Activated naive CD8-positive, alpha-beta T cell treated with anti-CD3 and anti-CD28 coated beads, Interleukin-2, amount 50 U/mL, for 16 hours (primary cell): ENCODE results near the gene TBKBP1.

Source experiments
- DNase-seq: peaks from one replicate; pipeline ENCODE4 v3.0.0-alpha.2; 2020; ENCODE audit warnings: low read depth, low spot score

TBKBP1 gene

DNA sequence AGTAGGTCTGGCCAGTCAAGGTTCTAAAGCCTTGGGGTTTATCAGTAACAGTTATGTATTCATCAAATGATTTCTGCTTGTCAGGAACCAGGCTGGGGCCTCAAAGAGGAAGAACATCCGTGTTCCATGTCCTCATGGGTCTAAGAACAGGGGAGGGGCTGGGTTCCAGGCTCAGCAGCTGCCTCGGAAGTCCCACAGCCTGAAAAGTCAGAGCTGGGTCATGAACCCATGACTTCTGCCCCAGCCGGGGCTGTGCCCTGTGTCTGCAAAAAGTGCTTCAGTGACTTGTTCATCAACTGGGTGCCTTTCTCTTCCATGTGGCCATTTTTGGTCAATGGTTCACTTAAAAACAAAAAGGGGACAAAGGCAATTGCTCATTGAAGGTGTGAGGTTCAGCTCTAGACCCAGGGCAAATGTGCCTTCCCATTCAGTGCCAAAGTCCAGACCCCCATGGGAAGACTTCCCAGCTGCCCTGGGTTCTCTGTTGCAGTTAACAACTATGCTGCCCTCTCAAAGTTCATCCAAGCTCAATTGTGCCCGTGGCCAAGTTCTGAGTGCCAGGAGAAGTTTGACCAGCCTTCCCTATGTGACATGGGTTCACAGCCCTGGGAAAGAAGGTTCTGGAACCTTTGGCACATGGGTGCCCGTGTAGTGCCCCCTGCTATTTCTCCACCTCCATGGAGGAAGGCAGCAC is 18.5 kb downstream of the TBKBP1 start:
- no peak for DNase-seq

DNA sequence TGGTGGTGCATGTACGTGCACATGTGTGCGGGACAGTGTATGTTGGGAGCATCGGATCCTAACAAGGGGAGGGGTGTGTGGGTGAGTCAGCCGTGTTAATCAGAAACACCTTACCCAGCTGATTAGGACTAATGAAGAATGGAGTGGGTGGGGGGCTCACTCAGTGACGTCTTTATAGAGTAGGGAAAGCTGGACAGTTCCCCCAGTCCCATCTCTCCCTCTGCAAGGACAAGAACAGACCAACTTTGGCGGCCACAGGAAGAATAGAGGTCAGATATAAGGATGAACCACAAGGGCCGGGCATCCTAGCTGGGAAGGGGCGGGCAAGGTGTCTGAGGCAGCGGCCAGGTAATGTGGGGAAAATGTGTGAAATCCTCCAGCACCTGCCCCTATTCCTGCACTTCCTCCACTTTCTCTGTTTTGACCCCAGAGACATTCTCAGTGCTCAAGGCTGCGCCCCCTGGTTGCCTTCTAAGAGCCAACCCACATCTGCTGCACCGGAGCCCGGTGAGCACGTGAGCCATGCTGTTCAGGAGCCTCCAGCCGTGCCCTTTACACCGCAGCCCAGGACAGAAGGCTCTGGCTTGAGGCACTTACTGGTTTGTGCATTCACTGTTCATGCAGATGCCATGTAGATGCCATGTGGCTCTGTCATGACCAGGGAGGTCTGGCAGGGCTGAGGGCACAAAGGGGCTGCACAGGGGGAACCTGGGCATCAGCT is 20.2 kb downstream of the TBKBP1 start:
- no peak for DNase-seq

DNA sequence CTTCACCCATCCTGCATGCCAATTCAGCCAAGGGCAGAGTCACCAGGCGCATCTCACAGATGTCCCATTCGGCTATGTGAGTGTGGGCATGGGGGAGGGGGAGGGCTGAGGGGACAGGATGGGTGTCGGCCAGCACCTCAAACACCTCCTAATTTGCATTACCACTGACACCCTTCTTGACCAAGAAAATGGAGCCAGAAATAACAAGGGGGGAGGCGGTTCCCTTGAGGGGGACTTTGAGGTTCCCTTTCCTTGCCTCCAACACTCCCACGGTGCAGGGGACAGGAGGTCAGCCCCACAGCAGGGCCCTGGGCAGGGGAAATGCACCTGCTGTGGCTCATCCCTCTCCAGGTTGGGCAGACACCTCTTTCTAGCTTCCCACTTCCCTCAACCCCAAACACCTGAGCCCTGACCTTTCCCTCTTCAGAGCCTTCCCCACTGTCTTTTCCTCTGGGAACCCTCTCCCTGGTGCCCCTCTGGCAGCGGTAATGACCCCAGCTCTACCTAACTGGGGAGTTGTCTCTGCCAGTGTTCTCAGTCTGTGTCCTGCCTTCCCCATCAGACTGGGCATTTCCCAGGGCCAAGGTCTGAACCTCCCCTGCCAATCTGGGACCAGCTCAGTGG is 20.9 kb downstream of the TBKBP1 start:
- DNase-seq = no peak

DNA sequence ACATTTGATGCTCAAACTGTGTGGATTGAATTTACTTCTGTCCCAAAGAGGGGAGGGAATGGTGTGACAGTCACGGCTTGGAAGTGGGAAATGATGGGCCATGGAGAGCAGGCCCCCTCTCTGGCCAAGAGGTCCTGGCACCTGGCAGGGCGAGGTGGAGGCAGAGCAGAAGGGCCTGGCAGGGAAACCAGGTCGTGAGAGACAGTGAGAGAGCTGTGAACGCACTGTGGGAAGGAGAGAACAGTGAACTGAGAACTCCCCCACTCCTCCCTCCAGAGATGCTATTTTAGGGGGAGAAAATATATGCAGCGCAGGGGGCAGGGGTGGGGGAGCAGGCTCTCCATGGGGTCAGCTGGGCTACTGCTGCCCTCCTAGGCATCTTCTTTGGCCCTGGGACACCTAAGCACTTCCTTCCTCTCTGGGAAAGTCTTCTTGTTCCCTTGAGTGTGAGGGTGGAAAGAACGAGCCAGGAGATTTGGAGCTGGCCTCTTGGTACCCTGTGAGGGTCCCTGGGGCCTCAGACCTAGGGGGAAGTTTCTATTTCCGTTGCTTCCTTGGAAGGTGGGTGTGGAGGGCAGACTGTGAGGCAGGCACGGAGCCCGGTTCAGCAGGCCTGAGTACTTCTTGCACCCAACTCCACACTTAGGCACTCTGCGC is 21.8 kb downstream of the TBKBP1 start:
- DNase-seq = no peak

DNA sequence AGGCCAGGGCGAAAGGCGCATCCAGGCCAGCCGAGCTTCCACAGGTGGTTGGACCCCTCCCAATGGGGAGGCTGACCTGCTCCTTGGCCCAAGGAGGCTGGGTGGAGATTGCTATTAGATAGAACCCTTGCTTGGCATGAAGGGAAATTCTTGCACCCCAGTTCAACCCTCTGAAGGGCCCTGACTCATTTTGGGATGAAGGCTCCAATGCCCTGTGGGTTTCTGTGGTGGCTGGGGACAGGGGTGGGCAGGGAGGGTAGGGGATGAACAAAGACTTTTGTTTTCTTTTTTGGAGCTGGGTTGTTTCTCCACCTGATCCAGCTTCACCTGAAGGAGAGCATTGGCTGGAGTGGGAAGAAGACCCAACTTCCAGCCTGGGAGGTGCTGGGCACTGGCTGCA is 22.4 kb downstream of the TBKBP1 start:
- no peak for DNase-seq

DNA sequence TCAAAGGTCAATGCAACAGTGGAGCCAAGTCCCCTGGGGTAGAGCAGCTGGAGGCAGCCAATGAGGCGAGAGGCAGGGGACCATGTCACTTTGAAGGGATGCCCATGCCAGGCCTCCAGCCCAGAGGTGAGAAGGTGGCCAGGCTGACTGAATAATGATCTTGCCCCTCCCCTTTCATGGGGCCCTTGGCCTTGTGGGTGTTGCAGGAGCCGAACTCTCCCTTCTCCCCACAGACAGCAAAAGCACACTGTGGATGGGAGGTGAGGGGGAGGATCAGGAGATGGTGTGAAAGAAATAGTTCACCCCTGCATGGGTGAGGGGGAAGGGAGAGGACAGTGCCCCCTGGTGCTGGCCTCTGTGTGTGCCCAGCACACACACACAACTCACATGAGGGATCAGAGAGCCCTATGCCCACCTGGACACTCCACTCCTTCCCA is 23.3 kb downstream of the TBKBP1 start:
- DNase-seq = no peak

DNA sequence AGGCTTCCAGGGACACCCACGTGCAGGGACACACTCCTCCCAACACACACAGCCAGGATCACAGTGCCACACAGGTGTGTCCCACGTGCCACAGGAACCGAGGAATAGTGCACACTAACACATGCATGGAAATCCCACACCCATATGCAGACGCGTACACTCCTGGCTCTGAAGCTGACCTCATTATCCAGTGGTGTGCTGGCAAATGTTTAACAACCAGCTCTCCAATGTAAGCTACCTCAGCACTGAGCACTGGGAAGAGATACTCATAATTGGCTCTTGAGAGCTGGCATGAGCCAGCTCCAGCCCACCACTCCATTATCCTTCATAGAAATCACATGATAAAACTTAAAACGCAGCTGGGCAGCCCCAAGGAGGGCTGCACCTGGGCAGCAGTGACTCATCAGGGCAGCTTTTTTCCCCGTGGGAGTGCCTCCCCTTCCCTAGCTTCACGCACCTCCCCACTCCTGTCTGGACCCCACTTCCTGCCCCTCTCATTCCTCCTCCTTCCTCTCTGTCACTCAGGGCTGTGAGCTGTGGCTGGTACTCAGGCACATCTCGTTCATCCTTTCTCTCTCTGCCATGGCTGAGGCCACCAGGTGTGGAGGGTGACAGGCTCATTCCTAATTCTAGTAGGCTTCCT is 24.1 kb downstream of the TBKBP1 start:
- peak; percentile 53 for DNase-seq

DNA sequence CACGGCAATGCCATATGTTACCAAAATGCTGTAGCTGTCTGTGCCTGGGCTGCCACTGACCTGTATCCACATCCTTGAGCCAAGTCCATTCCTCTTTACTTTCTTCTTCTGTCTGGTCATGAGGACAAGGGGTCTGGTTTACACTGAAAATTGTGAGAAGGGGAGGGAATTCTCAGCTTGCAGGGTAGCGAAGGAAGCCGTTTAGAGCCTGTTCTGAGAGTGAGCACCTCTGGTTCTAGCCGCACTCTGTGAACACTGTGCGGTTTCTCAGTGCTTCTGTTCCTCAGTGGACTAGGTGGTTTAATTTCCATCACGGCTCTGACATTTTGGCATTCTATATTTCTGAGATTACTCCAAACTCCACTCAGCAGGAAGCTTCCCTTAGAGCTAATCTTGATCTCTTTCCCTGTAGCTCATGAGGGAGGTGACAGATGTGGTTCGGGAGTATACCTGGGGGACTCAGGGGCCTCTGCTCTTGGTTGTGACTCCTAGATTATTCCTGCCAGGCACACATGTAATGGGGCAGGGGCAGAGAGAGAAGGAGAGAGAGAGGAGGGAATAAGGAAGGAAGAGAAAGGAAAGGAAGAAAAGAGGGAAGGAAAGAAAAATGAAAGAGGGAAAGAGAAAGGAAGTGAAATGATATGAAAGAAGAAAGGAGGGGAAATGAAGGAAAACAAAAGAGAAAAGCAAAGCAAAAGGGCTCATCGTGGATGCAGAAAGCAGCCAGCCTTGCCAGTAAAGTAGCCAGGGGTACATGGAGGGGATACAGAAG is 24.9 kb downstream of the TBKBP1 start:
- no peak for DNase-seq

DNA sequence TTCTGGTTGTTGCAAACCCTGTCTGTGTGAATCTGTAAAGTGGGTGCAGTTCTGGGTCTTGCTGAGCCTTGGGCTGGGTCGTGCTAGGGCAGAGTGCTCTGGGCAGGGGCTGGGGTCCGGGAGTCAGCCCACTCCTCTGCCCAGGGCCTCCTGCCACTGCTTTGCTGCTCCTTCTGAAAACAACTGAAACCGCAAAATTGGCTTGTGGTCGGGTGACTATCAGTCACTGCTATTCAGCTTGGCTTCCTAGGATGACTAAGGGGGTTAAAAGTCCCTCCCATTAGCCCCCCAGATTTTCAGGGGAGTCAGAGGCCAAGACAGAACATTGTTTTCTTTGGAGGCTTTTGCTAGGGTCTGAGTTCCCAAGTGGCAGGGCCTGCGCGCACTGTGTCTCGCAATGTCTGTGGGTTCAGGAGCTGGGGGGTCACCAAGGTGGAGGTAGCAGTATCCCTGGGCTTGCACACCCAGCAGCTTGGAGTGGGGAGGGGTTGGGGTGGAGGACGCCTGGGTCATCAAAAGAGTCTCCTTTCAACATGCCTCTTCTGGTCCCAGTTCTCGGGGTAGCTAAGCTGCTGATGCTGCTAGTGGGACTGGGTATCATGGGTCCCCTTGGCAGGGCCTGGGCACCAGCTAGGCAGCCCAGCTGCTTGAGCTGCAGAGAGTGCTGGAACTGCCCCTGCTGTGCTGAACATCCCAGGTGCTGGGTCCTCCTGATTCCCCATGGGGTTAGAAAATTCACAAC is 25.6 kb downstream of the TBKBP1 start:
- DNase-seq = peak; percentile 49

DNA sequence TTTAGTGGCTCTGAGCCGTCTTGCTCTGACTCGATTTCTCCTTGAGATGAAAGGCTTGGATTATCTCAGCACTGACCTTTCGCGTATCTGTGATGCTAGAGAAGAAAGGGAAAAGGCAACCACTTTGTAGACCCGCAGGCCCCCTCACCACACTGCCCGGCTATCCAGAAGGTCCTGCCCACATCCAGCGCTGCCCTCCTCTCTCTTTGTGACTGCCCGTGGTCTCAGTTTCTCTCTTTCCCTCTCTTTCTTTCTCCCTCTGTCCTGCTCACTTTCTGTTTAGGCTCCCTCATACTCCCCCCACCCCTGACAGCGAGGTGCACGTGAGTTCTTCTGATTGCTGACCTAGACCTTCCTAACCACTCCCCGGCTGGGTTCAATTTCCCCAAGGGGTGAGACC is 26.2 kb downstream of the TBKBP1 start:
- no peak for DNase-seq

DNA sequence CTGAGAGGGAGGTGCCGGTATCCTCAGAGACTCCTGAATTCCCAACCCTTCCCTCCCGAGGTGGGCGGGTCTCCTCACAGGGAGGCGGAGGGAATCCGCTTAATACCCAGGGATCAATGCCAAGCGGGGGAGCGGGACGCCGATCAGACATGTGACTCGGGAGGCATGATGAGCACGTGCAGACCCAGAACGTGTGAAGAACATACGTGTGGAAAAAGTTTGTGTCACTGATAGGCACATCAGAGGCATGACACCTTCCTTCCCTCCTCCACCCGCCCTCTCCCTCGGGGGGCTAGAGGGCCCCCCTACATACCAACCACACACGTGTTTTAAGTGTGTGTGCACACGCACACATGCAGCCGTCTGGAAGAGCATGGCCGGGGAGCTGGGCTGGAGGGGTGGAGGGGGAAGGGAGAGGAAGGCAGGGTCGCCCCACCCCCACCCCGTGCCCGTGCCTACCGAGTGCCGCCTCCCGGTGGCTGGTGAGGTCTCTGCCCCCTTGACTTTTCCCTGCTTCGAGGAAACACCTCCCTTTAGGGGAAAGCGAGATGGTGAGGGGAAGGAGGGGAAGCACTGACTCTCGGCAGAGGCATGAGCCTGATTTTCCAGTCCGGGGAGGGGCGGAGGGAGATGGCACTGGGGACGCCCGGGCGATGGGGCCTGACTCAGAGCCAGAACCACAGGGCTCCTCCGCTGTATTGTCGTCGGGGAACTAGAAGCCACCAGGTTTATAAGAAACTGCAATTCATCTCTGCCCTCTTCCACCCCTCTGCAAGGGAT is 27.0 kb downstream of the TBKBP1 start:
- peak; percentile 99 for DNase-seq

DNA sequence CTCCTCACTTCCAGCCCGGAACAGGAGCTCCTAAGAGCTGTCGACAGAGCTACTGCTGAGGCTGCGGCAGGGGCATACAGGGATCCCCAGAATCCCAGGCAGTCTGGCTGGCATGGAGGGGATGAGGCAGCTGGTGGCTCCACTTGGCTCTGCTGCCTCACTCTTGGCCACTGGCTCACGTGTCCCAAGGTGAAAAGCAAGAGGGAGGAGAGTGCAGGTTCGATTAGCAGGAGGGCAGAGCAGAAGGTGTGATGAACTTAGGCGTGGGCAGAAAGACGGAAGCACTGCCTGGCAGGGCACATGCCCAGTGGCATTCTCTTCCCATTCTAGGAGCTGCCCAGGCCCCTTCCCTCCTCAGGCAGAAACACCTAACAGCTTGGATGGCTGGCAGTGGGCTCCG is 27.8 kb downstream of the TBKBP1 start:
- DNase-seq = no peak

DNA sequence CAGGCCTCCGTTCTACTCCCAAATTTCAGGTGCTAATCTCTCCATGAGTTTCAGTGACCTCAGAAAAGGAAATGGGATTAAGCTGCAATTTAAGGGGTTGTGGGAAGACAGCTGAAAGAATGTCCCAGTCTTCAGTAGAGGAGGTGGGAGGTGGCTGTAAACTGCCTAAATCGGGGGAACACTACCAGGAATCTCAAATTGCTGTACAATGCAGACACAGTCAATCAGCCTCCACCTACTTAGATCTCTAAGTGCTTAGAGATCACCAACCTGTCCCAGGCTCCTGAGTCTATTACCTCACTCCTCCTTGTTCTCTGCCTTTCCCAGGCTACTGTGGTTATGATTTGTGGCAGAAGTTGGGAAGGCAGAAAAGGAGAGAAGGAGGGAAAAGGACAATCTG is 30.7 kb downstream of the TBKBP1 start:
- no peak for DNase-seq

DNA sequence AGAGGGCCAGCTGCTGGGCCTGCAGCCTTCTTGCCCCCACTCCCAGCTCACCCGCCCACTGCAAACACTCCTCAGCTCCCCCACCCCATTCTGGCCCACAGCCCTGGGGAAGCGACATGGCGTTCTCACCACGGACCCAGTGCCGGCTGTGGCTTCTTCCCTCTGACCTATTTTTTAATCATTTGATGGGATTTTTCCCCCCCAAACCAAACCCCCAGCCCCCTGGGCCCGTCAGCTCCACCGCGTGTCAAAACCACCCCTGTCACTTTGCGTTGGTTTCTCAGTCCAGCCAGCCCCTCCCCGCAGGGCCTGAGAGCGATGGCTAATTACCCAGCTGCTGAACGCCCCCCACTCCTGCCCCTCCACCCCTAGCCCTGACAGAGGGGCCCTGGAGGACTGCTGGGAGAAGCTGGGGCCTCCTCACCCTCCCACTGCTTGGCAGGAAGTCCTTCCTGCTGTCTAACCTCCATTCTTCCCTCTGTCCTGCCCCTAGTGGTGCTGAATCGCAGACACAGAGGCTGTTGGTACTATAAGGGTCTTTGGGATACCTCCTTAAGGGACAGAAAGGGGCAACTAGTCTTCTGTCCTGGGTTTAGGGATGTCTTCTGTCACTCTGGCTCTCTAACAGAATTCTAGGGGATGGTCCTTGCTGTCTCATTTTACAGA is 31.6 kb downstream of the TBKBP1 start:
- no peak for DNase-seq

DNA sequence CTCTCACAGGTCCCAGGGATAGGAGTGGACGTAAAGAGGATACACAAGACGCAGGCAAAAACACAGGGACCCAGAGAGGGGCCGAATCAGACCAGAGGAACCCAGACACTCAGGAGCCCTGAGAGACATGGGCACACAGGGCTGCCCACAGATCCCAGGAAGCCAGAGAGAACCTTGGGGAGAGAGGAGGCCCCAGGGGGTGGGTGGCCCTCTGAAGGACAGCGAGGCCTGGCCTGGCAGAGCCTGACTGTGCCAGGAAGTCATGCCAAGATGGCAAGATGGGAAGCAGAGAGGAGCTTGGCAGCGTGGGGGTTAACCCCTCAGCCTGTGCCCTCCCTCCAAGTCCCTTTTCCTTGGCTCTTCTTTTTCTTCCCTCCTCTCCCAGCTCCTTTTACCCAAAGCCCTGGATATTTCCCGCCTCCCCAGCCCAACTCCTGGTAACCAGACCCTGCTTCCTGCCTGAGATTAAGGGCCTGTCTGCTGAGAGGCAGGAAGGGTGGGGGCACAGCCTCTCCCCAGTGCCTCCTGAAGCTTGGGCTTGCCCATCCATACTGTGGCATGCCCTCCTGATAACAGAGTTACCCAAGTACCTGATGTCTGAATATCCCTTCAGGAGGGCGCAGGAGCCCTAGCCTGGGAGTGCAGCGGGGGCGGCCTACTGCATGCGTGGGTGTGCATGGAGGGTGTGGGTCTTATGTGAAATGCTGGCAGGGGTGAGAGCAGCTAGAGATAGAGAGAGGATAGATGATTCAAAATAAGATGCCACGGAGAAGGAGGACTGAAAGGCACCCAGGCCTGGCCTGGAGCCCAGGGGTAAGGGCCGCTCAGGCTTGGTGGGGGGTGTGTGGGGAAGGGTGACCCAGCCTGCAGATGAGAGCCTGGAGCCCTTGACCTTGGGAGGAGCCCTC is 33.1 kb downstream of the TBKBP1 start:
- DNase-seq = no peak

DNA sequence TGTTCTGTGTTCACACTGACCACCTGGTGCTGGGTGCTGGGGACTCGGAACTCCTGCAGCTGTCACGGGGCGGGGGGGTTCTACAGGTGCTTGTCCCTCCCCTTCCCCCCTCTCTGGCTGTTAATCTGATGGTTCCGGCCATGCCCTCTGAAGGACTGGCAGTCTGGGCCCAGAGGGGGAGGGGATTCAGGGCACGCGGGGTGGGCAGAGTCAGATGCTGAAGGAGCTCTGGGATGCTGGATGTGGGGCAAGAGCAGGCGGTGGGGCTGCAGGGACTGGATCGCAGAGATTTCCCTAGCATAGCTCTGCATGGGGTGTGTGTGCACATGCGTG is 33.7 kb downstream of the TBKBP1 start:
- no peak for DNase-seq

DNA sequence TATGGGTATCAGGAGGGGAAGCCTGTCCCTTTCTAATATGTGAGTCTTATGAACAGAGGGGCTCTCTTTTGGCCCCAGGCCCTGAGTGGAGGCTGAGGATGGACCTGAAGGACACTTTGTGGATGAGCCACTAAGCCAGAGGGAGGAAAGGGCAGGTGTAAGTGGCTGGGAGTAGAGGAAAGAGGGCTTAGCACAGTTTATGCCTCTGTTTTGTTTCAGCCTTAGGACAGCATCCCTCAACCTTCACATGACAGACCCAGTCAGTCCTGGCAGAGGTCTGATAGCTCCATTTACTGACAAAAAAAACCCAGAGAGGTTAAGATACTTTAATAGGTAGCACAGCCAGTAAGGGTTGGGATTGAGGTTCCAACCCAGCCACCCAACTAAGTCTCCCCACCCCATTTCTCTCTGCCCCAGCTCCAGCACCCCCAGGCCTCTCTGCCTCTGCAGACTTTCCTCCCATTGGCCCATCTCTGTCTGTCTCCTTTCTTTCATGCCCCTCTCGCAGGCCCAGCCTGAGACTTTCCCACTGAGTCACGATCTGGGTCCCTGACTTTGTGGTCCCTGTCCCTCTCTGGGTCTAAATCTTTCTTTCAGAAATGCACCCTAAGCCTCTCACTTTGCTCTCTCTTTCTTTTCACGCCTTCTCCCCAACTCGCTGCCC is 34.4 kb downstream of the TBKBP1 start:
- no peak for DNase-seq

DNA sequence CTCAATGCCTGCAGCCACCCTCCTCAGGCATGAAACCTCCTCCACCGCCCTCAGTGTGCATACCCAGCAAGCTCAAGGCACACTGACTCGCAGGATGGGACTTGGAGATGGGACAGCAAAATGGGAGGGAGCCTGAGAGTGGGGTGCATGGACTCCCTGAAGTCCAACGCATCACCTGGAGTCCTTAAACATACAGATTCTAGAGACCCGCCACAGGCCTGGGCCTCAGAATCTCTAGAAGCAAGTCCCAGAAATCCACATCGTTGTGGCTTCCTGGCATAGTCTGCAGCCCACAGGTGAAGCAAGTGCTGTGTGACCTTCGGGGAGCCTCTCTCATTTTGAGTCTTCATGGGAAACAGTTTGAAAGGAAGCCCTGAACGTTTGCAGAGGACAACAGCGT is 35.5 kb downstream of the TBKBP1 start:
- DNase-seq = no peak
